Measurements from ENCODE around the gene MRGPRF.

The MRGPRF gene, protein sequence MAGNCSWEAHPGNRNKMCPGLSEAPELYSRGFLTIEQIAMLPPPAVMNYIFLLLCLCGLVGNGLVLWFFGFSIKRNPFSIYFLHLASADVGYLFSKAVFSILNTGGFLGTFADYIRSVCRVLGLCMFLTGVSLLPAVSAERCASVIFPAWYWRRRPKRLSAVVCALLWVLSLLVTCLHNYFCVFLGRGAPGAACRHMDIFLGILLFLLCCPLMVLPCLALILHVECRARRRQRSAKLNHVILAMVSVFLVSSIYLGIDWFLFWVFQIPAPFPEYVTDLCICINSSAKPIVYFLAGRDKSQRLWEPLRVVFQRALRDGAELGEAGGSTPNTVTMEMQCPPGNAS
- 0 to 0.06 reads per million in 2 experiments for total RNA-seq

DNA sequence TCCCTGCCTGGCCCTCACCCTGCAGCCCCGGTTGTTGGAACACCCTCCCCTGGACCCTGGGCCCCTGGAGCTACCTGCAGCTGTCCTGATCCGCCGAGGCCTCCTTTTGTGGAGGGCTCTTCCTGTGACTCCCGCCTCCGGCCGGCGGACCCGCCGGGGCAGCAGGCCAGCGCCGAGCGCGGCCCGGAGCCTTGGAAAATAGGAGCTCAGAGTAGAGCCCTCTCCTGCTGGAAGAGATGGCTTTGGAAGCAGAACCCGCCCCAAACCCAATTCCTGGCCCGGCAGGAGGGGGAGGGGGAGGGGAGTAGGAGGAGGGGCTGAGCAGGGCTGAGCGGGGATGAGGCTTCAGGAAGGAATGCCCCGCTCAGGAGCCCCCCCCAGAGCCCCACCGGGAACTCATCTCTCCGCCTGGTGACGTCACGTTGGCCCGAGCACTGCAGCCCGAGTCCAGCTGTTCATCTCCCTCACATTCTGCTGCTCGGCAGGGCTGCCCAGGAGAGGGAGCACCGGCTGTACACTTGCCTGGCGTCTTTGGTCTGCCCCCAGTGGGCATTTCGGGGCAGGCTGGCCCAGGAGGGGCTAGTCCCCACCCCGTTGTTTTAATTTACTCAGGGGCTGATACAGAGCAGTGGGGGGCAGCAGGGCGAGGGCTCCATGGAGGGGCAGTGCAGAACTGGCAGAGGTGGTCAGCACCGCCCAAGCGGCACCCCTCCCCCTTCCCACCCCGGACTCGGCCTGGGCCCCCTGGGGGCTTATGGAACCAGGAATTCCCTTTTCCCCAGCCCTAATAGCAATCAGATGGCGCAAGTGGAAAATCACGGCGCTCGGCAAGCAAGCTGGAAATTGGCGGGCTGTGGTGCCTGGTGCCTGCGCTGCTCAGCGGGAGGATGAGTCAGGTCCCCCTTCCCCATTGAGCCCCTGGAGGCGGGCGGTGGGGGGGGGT is at the start of gene MRGPRF:
Gene MRGPRF, minus strand, starts transcription at position 238 of the 943 bp plus-strand sequence. CDS start 3,345 bp downstream, outside the sequence.
- no peak for DNase-seq (ENCODE audit: low read depth)

DNA sequence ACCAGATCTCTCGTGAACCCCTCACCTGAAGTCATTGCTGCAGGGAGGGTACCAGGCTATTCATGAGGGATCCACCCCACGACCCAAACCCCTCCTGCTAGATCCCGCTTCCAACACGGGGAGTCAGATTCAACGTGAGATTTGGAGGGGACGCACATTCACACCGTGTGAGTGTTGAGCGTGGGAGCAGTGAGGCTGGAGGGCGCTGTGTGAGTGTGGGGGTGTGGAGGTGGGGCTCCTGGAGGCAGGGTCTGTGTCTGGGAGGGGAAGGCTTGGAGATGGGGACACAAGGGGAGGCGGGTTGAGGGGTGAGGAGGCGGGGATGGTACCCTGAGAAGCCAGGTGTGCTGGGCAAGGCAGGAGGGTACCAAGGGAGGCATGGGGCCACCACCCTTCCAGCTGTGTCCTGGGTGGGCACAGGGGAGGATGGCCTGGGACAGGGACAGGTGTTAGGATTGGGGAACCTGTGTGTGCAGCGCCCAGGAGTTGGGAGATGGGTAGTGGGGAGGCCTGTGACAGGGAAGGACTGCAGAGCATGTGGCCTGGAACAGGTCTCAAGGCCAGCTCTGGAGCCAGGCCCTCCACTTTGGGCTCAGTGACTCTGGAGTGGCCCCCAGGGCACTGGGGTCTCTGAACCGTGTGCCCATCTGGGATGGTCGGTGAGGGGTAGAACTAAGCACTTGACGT is 49.3 kb upstream of the MRGPRF start:
- no peak for DNase-seq (ENCODE audit: low read depth)

DNA sequence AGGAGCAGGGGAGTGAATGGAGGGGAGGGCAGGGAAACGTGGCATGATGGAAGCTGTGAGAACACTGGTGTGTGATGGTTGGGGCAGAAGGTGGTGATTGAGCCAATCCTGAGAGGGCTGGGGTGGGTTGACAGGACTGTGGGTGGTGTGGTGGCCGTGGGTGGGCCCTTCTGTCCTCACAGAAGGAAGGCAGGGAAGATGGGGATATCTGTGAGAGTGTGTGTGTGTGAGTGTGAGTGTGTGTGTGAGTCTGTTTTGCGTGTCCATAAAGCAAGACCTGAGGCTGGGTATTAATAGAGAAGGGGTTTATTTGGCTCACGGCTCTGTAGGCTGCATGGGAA is 48.6 kb upstream of the MRGPRF start:
- DNase-seq (ENCODE audit: low read depth): no peak

DNA sequence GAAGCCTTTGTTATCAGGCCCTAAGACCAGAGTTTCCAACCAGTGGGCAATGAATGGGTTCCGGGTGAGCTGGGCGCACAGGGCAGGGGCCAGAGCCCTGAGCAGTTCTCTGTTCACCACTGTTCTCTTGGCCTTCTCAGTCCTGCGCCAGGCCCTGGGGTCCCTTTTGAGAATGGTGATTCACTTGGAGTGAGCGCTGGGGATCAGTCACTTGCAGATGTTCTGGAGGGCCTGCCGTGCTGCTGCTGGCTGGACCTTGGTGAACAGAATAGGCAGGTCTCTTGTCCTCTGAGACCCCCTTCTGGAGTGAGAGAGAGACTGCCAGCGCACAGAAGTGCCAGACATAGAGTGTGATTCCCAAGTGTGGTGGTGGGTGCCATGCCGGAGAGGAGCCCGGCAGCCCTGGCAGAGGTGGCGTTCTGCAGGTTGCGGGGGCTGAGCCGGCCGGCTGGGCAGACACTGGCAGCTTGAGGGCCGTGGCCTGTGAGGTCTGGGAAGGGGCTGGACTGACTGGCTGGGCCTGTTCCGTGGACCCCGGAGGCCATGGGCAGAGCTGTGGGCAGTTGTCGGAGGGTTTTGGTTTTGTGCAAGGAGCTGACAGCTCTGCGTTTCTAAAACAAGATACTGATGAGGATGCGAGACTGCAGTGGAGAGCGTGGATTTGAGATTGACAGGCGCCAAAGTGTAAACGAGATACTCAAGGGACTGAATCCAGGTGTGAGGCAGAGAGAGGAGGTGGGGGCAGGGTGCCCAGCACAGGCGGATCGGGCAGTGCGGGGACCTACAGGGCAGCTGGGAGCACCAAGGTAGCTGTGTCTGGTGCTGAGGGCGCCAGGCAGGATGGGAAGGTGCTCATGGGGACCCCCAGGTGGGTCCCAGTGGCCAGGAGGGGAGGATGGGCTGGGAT is 48.0 kb upstream of the MRGPRF start:
- DNase-seq (ENCODE audit: low read depth): no peak

DNA sequence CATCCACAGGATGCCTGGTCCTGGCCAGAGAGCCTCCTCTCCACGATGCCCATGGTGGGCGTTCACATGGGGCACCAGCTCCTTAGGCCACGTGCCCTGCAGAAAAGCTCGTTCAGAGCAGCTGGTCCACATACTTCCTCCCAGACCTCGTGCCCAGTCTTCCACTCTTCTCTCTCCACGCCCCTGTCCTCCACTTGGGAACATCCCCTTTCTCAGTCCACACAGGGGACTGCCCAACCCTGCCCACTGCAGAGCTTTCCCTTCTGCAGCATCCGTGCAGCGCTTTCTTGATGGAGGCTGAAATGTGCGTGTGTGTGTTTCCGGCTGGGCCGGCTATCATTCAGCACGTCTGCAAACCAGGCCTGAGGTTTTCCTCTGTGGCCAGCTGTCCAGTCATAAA is 46.9 kb upstream of the MRGPRF start:
- DNase-seq (ENCODE audit: low read depth): no peak

DNA sequence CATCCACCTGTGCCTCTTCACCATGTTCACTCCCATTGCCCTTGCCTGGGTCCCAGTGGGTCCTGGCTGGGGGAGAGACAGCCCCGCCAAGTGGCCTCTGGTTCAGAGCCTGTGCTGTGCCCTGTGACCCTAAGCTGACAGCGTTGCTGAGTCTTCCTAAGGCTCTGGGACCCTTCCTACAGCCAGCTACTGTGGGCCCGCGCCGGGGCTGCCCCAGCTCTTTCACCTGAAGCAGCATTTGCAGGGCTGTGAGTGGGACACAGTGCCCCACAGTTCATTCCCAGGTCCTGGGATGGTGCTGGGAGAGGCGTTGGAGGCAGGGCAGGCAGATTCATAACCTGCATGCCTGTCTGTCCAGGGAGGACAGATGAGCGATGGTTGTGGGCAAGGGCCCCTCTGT is 46.4 kb upstream of the MRGPRF start:
- DNase-seq (ENCODE audit: low read depth): no peak

DNA sequence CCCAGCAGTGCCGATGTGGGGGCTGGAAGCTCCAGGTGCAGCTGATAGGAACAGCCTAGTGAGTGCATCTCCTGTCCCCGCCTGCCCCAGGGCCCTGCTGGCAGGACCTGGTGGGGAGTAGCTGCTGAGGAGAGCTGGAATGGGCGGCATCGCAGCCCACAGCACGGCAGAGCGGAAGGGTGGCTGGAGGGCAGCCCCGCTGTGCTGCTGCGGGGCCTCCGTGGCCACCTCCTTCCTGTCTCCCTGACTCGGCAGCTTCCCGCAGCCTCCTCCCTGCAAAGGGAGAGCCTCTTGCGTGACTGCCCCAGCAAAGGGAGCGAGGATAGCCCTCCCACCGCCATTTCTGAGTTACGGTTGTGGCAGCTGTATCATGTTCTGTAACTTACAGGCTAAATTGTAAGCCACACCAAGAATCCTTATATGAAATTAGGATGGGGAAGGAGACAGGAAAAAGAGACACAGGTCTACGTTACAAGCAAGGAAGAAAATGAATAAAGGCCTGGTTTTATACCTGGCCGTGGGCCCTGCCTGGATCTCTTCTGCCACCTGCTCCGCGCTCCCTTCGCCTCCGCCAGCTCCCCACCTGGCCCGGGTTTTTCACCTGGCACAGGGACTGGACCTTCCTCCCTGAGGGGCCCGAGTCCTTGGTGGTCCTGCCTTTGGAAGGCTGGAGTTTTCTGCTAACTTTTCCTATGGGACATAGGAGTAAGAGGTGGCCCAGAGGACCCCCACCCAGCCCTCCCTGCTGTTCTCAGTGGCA is 45.6 kb upstream of the MRGPRF start:
- no peak for DNase-seq (ENCODE audit: low read depth)

DNA sequence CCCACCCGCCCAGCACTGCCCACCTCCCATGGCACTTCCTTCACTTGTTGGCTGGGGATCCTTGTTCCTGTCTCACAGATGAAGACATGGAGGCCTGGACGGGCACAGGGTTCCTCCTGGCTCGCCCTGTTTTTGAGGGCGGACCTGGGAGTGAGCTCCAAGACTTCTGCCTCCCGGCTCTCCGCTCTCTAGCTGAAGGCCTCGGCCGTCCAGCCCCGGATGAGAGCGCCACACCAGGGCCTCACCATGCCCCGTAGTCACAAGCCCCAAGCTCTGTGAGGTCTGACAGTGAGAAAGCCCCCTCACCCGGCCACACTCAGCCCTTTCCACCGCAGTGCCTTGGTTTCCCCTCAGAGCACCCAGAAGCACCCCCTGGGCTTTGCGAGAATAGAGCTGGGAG is 44.8 kb upstream of the MRGPRF start:
- DNase-seq (ENCODE audit: low read depth): no peak

DNA sequence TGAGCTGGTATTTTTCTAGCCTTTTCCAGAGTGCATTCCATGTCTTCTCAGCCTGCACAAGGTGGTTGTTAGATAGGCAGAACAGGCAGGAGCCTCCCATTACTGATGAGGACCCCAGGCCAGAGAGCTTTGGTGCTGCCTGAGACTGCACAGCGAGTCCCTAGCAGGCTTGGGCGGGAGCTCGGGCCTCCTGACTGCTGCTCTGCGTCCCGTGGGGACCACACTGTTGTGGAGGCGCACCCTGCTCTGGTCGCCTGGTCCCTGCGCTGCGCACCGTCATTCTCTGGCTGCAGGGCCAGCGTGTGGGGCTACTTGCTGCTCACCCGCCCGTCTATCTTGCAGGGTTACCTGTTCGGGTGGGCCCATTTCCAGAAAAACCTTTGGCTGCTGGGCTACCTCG is 44.2 kb upstream of the MRGPRF start:
- DNase-seq (ENCODE audit: low read depth): no peak

DNA sequence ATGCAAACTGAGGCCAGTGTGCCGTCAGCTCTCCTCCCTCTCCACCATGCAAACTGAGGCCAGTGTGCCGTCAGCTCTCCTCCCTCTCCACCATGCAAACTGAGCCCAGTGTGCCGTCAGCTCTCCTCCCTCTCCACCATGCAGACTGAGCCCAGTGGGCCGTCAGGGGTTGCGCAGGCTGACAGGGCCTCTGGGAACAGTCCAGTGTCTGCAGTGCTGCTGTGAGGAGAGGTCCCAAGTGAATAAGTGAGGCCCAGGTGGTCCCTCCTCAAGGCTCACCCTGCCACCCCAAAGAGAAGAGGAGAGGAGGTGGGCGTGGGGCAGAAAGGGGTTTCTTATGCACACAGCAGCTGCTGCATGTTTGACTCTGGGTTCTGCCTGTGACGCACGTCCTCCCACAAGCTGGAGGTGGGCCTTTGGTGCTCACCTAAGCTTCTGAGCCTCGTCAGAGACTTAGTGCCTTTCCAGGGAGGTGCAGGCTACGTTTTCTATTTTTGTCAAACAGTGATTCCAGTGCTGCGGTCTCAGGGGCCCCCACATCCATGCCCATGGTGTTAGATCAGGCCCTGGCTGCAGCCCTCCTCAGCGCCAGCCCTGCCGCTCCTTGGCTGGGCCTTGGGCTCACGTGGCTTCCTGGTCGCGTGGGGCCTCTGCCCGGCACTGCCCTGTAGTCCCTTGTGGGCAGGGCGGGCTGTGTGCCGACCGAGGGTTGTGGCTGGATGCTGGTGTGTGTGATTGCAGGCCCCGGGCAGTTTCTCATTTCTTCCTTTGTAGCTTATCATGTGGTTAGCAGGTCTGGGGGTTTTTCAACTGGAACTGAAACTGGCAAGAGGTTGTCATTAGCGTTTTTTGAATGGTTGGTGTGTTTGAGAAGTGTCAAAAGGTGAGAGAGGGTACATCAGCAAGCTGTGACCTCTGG is 42.8 kb upstream of the MRGPRF start:
- no peak for DNase-seq (ENCODE audit: low read depth)

DNA sequence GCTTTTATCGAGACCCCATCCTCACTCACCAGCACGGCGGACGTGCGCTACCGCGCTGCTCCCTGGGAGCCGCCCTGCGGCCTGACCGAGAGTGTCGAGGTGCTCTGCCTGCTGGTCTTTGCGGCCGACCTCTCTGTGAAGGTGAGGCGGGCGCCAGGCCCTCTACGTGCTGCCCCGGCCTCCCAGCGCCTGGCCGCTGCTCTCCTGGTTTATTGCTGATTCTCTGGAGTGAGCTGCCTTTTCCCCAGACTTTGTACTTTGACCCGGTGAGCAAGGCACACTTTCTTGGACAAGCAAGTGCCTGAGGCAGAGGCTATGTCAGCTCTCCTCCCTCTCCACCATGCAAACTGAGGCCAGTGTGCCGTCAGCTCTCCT is 42.2 kb upstream of the MRGPRF start:
- DNase-seq (ENCODE audit: low read depth): no peak

DNA sequence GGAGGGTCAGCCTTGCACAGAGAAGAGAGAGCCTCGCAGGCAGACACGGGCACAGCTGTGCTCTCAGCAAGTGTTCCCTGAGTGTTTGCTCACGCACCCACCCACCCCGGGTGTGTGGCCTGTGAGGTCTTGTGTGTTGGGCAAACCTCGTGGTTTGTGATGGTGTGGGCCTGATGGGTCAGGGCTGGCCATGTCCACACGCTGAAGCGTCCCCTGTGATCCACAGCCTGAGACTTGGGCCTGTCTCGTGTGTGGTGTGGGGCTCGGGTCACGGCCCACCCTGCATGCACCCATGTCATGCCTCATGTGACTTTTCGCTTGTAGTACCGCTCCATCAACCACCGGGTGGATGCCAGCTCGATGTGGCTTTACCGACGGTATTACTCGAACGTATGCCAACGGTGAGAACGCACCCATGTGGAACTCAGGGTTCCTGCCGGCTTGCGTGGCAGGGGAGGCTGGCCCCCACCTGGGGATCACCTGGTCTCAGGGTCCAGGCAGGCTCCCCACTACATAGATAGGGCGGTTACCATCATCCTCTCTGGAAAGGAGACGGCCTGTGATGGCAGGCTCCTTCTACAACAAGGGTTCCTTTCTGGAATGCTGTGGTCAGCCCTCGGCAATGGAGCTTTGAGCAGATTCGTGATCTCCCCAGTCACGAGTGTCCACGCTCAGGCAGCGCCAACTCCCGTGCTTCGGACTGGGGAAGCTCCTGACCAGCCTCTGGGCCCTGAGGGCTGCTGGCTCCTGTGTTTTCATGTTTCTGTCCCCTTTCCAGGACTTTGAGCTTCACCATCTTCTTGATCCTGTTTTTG is 41.6 kb upstream of the MRGPRF start:
- DNase-seq (ENCODE audit: low read depth): no peak

DNA sequence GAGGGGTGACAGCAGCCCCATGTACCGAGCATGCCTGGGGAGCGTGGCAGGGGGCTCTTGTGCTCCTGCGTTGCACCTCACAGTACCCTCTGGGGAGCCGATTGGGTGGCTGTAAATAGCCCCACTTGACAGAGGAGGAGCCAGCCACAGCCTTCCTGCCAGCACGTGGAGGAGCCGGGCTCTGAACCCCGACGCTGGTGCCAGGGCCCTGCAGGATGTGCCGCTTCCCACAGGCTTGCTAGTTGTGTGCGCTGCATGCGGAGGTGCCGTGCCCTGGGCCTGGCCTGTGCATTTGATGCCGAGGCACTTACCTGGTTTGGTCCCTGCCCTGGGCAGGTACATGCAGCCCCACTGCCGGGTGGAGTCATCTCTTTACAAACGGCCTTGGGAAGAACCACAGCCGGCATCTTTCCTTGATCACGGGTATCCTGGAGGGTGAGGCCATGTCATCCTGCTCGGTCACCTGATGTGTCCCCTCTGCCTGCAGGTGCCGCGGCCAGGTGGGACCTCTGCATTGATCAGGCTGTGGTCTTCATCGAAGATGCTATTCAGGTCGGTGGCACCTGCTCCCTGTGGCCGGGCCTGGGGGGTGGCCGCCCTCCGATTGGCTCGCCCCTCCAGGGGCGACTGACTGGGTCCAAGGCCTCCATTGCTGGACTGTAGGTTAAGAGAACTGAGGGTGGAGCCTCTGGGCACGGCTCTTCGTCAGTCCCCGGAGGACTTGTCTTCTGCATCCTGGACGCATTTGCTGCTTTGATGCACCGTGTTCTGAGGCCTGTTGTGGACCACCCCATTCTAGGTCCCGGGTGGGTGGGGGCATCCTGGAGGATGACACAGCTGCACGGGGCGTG is 40.7 kb upstream of the MRGPRF start:
- DNase-seq (ENCODE audit: low read depth): no peak

DNA sequence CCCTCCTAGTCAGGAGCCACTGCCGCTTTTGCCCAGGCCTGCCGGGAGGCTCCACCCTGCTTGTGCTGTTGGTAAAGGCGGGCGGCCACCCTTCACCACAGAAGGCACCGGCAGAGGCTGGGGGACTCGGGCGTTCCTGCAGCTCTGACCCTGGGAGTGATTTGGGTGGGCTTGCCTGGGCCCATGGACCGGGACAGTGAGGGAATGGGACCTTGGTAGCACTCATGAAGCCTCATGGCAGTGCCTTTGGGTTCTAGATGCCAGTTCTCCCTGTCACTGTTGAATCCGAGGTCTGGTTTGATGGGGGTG is 40.1 kb upstream of the MRGPRF start:
- DNase-seq (ENCODE audit: low read depth): no peak

DNA sequence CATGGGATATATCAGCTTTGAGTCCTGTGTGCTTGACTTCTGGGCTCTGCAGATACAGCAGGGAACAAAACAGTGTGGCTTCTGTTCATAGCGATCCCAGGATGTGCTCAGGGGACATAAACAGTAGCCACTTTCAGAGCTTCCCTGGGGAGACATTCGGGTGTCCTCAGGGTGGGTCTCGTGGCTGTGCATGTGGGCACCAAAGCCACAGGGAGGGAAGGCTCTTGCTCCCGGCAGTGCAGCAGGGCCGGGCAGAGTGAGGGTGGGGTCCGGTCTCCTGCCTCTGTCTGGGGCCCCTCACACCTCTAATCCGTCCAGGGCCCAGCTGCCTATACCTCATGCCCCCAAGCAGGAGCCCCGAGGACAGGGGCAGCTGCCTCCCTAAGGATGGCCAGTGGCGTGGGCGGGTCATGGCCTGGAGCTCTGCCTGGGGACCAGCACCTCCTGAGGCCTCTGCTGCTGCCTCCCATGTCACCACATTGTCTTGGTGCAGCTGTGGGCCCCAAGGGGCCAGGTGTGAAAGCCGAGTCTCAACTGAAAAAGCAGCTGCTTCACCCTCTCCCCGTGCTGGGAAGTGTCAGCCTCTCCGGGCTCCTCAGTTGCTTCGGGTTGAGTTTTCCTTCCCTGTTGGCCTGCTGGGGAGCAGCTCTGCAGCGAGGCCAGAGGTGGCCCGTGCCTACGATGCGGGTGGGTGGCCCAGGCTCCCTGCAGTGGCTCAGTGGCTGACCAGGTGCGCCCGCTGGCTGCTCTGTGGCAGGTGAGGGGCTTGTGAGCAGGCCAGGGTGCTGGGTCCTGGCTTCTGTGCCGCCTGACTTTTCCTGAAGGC is 39.5 kb upstream of the MRGPRF start:
- DNase-seq (ENCODE audit: low read depth): no peak

DNA sequence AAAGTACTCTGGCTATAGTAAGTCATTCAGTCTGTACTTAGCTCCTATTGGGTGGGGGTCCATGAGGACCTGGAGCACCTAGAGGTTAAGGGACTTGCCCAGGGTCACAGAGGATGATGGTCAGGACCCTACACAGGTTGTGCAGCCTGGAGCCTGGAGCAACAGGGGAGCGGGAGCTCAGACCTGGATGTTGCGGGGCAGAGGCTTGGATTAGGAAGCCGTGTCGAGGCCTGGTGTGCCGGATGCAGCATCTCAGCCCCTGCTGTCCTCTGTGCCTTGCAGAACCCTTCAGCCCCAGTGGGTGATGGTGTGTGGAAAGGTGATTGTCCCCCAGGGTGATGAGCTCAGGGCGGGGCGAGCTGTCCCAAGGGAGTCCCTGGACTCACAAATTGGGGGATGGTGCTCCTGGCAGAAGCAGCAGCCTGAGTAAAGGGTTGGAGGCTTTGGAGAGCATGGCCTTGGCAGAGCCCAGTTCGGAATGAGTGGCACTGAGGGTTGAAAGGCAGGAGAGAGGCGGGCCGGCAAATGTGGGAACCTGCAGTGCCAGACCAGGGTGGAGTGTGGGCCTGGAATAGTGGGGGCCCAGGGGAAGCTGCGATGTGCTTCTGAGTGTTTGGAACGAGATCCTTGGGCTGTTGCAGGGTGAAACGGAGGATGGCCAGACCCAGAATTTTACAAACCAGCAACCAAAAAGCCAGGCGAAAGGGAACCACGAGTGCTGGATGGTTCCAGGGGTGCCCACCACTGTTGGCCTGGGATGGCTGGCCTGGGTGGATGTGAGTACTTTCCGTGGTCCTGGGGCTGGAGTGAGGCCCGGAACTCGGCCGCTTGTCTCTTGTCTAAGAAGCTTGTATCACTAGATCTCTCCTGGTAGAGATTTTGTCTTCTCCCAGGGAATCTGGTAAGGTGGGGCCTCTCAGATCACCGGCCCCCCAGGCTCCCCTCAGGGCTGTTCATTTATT is 38.6 kb upstream of the MRGPRF start:
- no peak for DNase-seq (ENCODE audit: low read depth)
